AG04450 (cell line): ENCODE data around the gene CALU. TPM values are rescaled to one million over a fixed set of nuclear protein-coding genes. Genes with fewer than 3 reads are reported as not detected.

ENCODE experiments used
- CTCF ChIA-PET: fragments of 300-600, 350-600 bp; formaldehyde crosslinking; extraction: SDS; loops from one replicate; lab custom pipeline; 2022; ENCODE audit warnings: antibody characterized with exemption, inconsistent platforms; lab: Charles Lee
- POLR2A ChIA-PET: fragments of 350-600 bp; formaldehyde crosslinking; extraction: SDS; loops from one replicate; lab custom pipeline; 2021; ENCODE audit warnings: antibody characterized with exemption, inconsistent platforms; lab: Yijun Ruan, JAX
- DNase-seq: peaks from one replicate; pipeline ENCODE4 v3.0.0-alpha.2; 2011; ENCODE audit warnings: low read depth, low spot score
- H3K27ac ChIP-seq: one replicate; pipeline ENCODE4 v1.5.1; 2012; ENCODE audit warnings: low read depth, low read length, control low read depth
- H3K27me3 ChIP-seq: one replicate; pipeline ENCODE4 v1.6.0; 2012; ENCODE audit warnings: low read length; ENCODE audit not compliant: control insufficient read depth, insufficient read depth
- H3K4me3 ChIP-seq: 2 replicates; pipeline ENCODE4 v1.5.1; 2011; ENCODE audit warnings: mild to moderate bottlenecking, low read depth, low read length, control low read depth
- H3K9me3 ChIP-seq: 2 replicates; pipeline ENCODE4 v1.5.1; 2012; ENCODE audit warnings: low read length; ENCODE audit not compliant: control insufficient read depth, insufficient read depth
- CTCF ChIP-seq: IDR thresholded peaks from 2 replicates; pipeline ENCODE4 v1.5.1; 2011; ENCODE audit warnings: low read depth, low read length, control low read depth, inconsistent platforms
- polyA plus RNA-seq: library from polyadenylated mRNA; depleted of rRNA; stranded (reverse); fragments of >200 nt; gene quantifications from 2 replicates; pipeline ENCODE4 v1.2.3, GENCODE V29; 2011

The CALU gene
- polyA plus RNA-seq, 1 experiment, result 815 TPM

- Histone ChIP-seq H3K9me3 (no peaks in the 10 kb centered on the region; the same call in 1 of the 2 replicates), H3K27ac (no peak overlapping the region), H3K27me3 (peaks cover 7% of the 10 kb centered on the region), H3K4me3 (no peak overlapping the region)
- TF ChIP-seq CTCF, result no peak
- ChIA-PET POLR2A (no interaction called here), CTCF (no interaction called here)
- no peak for DNase-seq
Observed at GRCh38 chr7:128794020-128794419, 54.9 kb downstream of the CALU start.

- Histone ChIP-seq H3K4me3 (no peak overlapping the region), H3K27ac (no peak overlapping the region), H3K9me3 (no peaks in the 10 kb centered on the region; the same call in 1 of the 2 replicates), H3K27me3 (peaks cover 6% of the 10 kb centered on the region)
- POLR2A ChIA-PET, result no interaction called here
- CTCF ChIA-PET, result no interaction called here
- no peak for TF ChIP-seq CTCF
- DNase-seq, result no peak
Observed at GRCh38 chr7:128794436-128794835, 55.3 kb downstream of the CALU start.

GRCh38 chr7:128795129-128795528 is 56.0 kb downstream of the CALU start:
- TF ChIP-seq CTCF, result no peak
- CTCF ChIA-PET, result no interaction called here
- Histone ChIP-seq H3K9me3 (no peaks in the 10 kb centered on the region; the same call in 1 of the 2 replicates), H3K4me3 (no peak overlapping the region), H3K27me3 (peaks cover 4% of the 10 kb centered on the region), H3K27ac (no peak overlapping the region)
- DNase-seq, result no peak
- POLR2A ChIA-PET, result no interaction called here

GRCh38 chr7:128796327-128796726 is 57.2 kb downstream of the CALU start:
- Histone ChIP-seq H3K27me3 (no peaks in the 10 kb centered on the region), H3K4me3 (no peak overlapping the region), H3K9me3 (no peaks in the 10 kb centered on the region; the same call in 1 of the 2 replicates), H3K27ac (no peak overlapping the region)
- TF ChIP-seq CTCF, result no peak
- POLR2A ChIA-PET, result no interaction called here
- DNase-seq, result peak; percentile 39
- CTCF ChIA-PET, result no interaction called here

- TF ChIP-seq CTCF, result no peak
- POLR2A ChIA-PET, result no interaction called here
- no peak for DNase-seq
- H3K9me3 ChIP-seq, result no peaks in the 10 kb centered on the region
- no peak overlapping the region for H3K27ac ChIP-seq
- no peaks in the 10 kb centered on the region for H3K27me3 ChIP-seq
- CTCF ChIA-PET, result no interaction called here
- H3K4me3 ChIP-seq, result no peak overlapping the region
Observed at GRCh38 chr7:128799451-128799850, 60.3 kb downstream of the CALU start.
